Fibroblast of gingiva (primary cell): ENCODE results near the gene KRTAP12-1.

Experiments used
- DNase-seq: peaks from one replicate; pipeline ENCODE4 v3.0.0-alpha.2; 2011; ENCODE audit warnings: low read depth

KRTAP12-1 gene, protein sequence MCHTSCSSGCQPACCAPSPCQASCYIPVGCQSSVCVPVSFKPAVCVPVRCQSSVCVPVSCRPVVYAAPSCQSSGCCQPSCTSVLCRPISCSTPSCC

DNA sequence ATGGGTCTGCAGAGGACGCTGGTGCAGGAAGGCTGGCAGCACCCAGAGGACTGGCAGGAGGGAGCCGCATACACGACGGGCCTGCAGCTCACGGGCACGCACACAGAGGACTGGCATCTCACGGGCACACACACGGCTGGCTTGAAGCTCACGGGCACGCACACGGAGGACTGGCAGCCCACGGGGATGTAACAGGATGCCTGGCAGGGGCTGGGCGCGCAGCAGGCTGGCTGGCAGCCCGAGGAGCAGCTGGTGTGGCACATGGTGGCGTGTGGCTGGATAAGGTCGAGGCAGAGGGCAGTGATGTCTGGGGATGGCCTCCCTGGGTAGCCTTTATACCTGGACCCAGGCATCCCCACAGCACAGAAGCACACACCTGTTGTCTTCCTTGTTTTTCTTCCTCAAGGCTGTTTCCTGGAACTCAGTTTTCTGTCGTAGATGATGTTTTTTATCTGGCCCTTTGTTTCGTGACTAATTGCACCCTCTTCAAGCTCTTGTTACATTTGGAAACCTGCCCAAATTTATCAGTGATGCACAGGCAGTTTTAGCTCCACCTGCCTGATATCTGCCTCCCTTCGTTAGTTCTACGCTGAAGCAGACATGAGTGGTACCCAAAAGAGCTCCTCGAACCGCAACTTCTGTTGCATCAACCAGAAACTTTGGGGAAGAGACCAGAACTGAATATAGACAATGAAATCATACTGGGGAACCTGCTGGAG is at the start of gene KRTAP12-1:
KRTAP12-1 (minus strand) TSS at position 303 of the 719 bp plus-strand sequence; CDS start at position 263, 40 bp downstream.
- no peak for DNase-seq

DNA sequence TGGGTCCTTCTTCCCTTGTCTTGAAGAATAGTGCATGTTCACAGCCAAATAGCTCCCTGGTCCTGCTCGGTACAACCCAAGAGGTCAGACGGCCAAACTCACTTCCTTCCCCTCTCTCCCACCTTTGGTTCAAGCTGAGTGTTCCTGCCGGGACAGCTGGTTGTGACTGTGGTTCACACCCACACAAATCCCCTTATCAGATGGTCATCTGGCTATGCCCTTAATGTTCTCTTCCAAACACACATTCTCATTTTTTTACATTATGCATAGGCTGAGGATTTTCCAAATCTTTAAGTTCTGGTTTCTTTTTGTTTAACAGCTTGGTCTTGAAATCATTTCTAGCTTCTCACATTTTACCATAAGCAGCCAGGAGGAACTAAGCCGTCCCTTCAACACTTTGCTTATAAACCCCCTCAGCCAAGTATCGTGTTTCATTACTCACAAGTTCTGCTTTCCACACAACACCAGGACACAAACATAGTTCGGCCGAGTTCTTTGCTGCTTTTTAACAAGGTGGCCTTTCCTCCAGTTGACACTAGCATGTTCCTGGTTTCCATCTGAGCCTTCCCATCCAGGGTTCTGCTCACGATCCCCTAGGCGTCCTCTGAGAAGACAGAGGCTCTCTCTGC is 49.1 kb upstream of the KRTAP12-1 start:
- no peak for DNase-seq

DNA sequence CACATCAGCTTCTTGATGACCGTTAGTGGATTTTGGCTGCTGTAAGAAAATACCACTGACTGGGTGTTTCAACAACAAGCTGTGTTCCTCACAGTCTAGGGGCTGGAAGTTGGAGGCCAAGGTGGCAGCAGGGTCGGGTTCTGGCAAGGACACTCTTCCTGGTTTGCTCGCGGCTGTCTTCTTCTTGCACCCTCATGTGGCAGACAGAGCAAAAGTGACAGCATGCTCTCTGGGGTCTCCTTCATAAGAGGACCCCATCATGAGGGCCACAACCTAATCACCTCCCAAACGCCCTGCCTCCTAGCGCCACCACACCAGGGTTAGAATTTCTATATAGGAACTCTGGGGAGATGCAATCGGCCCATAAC is 48.0 kb upstream of the KRTAP12-1 start:
- DNase-seq, result no peak

DNA sequence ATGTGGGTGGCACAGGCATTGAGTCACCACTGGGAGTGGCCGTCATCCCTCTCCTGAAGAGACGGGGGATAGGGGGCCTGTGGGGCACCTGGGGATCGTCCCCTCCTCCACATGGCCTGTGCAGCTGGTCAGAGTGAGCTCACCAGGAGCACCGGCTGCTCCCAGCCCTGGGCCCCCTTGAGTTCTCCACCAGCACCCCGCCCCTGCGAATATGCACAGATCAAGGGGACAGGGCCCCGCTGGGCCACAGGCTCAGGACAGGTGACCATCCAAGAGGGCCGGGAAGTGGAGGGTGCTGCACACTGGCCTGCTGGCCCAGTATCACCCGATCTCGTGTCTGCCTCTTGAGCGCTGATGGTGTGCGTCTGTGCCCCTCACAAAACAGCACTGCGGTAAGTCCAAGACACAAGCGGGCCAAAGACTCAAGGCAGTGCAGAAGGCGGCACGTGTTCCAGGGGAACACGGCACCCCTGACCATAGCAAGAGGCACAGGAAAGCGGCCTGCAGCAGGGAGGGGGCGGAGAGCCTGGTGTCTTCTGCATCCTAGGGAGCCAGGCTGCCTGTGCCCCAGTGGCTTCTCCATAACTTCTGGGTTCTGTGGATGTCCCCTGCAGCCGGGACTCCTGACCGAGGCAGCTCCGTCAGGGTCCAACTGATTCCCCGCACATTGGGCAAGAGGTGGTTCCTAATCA is 47.5 kb upstream of the KRTAP12-1 start:
- DNase-seq, result no peak

DNA sequence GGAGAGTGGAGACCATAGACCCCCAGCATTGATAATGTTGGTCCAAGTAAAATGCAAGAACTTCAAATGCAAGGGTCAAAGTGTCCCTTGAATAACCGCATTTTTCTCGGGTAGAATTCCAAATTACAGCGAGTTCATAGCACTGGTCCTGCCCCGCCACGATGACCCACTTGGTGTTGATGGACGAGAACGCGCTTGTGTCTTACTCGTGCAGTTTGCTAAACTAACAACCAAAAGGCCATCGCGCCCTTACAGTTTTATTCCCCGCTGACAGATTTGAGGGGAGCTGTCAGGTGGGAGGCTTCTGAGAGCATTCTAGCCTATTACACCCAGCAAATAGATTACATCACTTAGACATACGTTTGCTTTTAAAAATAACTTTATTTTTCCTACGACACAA is 46.8 kb upstream of the KRTAP12-1 start:
- DNase-seq, result no peak

DNA sequence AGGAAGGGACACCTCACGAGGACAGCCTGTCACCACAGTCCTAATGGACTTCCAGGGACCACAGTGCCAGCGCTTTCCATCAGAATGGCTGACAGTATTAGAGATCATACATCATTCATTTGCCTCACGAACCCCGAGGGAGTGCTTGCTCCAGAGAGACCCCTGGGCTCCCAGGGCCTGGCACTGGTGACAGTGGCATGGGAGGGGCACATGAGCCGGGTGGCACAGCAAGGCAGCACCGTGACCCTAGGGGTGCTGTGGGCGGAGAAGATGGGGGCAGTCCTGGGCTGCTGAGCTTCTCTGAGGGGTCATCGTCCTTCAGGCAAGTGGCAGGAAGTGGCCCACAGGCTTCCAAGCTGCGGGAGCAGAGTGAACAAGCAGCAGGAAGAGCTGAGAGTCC is 45.8 kb upstream of the KRTAP12-1 start:
- no peak for DNase-seq

DNA sequence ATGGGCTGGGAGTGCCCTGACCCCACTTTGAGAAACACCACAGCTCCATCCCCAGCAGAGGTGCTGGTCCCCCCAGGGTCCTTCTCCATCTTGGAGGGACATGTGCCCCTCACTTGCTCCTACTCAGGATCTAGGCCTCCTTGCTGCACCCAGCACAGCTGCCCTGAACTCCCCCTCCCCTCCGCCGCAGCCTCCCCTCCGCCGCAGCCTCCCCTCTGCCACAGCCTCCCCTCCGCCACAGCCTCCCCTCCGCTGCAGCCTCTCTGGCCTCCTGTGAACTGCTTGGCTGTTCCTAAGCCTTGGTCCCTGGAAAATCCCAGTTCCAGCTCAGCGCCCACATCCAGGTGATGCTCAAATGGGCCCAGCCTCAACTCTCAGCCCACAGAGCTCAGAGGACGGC is 45.4 kb upstream of the KRTAP12-1 start:
- DNase-seq, result no peak

DNA sequence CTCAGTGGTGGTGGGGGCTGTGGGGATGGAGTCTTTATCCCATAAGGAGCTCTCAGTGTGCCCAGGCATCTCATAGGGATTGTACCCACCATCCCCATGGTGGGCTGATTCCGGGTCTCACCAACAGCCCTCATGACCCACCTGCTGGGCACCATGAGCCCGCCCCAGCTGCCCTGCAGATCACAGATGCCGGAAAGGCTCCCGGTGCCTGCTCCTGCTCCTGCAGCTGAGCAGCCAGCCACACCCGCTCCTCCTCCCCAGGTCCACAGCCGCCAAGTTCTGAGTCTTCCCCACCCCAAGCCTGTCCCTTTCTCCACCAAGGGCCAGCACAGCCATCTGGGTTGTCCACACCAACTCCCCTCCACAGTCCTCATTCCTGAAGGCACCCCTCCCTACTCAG is 44.9 kb upstream of the KRTAP12-1 start:
- no peak for DNase-seq

DNA sequence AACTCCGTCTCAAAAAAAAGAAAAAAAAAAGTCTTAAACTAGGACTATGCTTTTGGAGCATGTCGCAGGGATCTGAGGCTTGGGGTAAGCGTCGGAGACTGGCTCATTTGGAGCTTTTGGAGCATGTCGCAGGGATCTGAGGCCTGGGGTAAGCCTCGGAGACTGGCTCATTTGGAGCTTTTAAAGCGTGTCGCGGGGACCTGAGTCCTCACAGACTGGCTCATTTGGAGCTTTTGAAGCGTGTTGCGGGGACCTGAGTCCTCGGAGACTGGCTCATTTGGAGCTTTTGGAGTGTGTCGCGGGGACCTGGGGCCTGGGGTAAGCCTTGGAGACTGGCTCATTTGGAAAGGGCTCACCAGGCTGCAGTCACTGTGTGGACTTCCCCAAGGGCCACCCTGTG is 43.0 kb upstream of the KRTAP12-1 start:
- DNase-seq, result no peak

DNA sequence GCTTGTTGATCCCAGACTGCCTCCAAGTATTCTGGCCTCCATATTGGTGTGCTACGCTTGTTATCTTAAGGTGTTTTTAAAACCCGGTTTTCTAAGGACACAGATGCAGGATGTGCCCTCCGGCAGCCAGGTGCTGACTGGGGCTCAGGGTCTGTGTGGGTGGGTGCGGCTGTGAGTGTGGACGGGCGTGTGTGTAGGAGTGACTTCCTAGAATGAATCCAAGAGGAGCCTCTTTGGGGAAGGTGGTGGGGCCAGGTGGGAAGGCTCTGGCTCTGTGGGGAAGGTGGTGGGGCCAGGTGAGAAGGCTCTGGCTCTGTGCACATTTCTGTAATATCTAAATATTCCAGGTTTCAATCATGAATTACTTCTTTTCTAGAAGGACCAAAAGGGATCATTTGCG is 42.2 kb upstream of the KRTAP12-1 start:
- DNase-seq, result no peak

DNA sequence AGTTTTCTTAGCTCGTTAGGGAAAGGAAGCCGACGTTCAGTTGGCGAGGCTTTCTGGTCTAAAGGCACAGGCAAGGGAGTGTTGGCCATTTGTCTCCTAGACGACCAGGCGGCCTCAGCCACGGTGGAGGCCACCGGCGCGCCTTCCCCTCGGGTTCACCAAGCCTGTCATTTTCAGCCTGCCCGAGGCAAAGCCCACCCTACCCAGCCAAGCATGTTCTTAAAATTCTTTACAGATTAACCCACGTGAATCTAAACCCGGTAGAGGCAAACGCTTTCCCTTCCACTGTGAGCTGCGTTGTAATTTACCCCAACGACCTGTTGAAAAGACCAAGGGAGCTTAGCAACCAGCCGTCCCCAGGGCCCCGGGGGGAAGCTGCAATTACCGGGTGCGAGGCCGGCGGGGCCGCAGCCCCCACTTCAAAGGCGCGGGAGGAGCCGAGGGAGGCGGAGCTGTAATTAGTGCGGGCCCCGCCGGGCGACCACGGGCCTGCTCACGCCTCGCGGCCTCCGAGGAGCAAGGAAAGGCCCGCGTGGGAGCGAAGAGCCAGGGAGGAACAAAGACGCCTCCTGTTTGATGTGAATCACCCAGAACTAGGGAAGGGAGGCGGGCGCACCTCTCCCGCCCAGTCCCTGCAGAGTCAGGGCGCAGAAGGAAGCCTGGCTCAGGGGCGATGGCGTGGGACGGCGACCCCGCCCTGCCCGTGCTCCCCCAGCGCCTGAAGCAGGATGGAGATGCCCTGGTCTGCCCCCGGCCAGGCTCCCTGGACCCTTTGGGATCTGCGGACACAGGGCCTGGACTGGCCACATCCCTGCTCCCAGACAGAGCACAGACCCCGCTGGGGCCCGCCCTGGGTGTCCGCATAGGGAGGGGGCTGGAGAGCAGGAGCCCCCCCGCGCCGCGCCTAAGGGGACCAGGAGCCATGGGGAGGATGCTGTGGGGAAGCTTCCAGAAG is 41.5 kb upstream of the KRTAP12-1 start:
- no peak for DNase-seq

DNA sequence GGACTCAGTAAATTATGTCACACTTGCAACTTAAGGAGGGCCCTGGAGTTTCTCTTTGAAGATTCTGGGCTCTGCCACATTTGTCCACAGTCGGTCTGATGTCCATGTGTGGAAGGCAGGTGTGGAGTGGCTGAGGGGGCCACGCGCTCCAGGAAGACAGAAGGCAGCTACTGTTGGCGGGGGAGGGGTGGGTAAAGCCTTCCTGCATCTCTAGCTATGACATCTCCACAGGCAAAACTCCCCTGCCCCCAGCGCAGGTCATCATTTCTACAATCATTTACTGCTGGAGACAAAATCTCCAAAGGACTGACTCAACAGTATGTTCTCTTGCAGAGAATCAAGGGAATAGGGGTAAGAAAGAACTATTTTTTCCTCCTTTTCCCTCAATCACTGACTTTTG is 40.8 kb upstream of the KRTAP12-1 start:
- DNase-seq, result no peak

DNA sequence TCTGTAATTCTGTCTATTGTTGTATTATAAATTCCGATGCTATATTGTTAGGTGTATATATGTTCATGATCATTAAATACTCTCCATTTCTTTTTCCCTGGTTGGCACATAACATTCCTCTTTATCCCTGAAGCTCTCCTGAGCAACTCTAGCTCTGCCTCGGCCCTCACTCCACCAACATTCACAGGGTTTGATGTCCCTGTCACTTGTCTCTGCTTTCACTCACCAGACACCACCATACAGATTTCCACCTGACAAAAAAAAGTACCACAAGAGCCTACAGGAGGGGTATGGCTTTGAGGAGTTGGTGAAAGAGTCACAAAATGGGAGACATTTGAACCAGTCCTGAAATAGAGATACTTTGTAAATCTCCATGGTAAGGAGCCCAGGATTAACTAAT is 38.2 kb upstream of the KRTAP12-1 start:
- DNase-seq, result no peak

DNA sequence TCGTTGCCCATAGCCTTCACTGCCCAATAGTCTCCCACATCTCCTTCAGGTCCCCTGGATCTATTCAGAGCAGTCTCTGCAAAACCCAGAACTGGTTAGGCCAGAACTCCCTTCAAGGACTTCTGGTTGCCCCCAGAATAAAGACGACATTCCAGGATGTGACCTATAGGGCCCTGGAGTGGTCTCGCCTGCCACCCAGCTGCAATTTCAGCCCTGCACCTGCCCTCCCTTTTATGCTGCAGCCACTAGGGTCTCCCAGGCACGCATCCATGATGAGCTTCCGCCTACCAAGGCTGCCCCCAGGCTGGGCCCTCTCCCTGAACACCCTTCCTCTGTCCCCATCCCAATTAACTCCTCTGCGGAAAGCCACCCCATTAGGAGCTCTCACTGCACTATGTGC is 36.6 kb upstream of the KRTAP12-1 start:
- no peak for DNase-seq

DNA sequence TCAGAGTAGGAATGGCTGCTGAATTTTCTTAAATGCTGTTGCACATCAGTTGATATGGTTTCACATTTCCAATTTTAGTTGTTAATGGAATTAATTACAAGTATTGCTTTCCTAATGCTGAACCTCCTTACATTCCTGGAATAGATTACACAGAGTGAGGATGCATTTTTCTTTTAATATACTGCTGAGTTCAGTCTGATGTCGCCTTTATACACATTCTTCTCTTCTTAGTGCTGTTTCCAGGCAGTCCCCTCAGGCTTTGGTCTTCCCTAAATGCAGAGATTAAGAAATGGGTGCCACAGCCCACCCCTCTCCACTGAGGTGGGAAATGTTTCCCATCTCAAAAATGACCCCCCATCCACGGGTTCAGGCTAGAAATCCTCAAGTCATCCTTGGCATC is 36.1 kb upstream of the KRTAP12-1 start:
- DNase-seq, result no peak

DNA sequence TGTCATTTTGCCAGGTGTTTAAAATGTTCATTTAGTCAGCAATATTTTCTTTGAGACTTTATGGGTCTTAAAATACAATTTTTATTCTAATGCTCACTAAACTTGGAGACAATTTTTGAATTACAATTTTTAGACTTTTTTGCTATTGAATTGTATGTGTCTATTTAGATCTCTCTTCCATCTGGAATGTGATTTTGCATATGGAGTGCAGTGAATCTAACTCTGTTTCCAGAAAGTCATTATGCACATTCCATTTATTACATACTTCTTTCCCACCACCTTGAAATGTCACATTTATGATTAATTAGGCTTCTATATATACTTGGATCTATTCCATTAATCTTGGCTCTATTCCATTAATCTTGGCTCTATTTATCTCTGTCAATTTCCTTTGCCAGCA is 35.0 kb upstream of the KRTAP12-1 start:
- no peak for DNase-seq

DNA sequence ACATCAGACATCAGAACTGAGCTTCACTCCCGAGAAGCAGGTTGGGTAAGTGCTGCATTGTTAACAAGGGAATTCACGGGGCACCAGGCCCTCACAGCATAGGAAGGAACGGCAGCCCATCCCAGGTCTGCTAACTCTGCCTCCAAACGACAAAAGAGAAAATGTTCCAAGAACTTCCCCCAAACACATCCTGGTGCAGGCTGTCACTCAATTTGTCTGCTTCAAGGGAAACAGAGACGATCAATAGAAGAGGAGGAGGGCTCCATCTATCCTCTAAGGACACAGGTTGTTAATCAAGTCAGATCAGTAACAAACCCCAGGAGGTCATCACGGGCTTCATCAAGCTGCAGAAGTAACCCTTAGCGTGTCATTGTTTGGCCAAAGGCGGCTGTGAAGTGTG is 32.9 kb upstream of the KRTAP12-1 start:
- DNase-seq, result no peak

DNA sequence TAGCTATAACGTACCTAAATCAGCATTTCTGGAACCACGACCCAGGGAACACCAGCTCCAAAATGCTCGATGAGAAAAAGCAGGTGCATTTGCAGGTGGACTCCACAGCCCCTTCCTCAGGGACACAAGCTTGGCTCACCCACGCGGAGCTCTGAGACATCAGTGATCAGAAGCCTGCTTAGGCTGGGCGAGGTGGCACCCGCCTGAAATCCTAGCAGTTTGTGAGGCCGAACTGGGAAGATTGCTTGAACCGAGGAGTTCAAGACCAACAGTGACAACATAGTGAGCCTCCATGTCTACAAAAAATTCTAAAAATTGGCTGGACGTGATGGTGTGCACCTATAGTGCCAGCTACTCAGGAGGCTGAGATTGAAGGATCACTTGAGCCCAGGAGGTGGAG is 31.9 kb upstream of the KRTAP12-1 start:
- no peak for DNase-seq

DNA sequence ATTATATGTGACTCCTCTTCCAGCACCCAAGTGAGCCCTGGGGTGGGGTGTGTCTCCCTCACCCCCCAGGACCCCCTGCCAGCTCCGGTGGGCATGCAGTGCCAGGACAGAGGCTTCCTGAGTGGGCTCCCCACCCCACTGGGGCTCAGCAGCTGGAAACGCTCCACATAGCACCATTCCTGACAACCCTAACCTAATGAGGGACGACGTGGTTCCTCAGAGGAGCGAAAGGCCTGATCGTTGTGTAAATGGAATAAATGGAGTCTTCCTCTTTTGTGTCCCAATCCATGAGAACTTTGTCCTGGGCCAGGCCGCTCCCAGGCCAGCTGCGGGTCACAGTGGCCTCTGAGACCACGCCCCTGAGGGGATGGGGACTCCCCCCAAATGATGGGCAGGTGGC is 31.2 kb upstream of the KRTAP12-1 start:
- DNase-seq, result no peak

DNA sequence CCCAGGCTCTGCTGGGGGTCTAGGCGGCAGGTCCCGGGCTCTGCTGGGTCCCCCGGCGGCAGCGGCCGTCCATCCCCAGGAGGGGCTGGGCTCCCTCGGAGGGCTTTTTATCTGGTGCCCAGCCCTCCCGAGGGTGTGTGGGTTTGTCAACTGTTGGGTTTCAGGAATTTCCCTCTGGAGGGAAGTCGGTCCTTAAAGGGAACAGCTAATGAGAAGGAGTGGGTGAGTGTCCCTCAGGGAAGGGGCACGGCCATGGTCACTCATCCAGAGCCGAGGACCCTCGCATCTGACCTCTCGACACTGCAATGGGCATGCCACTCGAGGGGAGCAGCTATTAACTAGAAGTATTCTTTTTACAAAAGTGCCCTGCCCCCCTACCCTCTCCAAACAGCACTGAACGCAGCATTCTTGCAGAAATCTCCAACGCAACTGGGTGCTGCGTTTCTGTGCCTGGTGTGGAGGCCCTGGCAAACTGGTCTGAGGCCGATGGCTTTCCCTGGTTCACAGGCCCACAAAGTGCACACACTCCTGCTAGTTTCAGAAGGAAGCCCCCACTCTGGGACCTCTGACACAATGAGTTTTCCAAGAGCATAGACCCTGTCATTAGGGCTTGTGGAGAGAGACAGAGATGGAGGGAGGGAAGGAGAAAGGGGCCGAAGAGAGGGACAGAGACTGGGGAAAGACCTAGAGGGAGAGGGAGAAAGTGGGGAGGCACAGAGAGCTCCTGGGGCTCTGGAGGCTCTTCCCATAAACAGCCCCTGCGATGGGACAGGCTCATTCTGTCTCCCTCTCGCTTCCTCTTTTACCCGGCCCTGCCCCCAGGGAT is 30.5 kb upstream of the KRTAP12-1 start:
- DNase-seq, result no peak
